ENCODE measurements around the gene KLHL29. TPM values are rescaled to one million over a fixed set of nuclear protein-coding genes. Genes with fewer than 3 reads are reported as not detected.

The KLHL29 gene
- total and polyA plus RNA-seq, 2 donors (not counting 1 experiment from before 2014, with no cell fraction given), result 1.3 to 3.4 TPM

DNA sequence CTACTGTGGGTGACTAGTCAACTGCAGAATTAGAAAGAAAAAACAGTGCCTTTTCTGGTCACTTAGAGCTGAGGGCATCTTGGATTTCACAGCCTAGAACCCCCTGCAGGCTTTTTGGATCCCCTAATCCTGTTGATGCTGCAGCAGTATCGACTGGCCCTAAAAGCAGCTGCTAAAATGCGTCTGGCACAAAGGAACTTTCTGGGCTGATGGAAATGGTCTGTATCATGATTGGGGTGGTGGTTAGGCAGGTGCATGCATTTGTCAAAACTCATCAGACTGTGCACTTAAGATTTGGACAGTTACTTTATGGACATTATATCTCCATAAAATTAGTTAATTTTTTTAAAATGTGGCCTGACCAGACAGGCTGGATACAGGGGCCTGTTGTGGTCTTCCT, 149.8 kb downstream of the KLHL29 start:
- POLR2A ChIA-PET, result no interaction called here
- Mint-ChIP-seq H3K4me1 (peaks cover 22% of the 10 kb centered on the region), H3K4me3 (no peak overlapping the region), H3K27me3 (no peaks in the 10 kb centered on the region), H3K9me3 (ENCODE audit: insufficient read depth) (no peaks in the 10 kb centered on the region), H3K27ac (no peak overlapping the region)
- Histone ChIP-seq H3K27me3 (replicated peaks in 1 of 4; ENCODE audit: control extremely low read depth in 1 of 4, control insufficient read depth in 3 of 4, insufficient read depth in 4 of 4, low read length in 3 of 4) (no peaks in the 10 kb centered on the region), H4K20me1 (ENCODE audit: control insufficient read depth, insufficient read depth, low read length, poor library complexity, severe bottlenecking) (no peaks in the 10 kb centered on the region), H3K4me3 (ENCODE audit: control extremely low read depth in 1 of 5, extremely low read depth in 1 of 5, insufficient read depth in 1 of 5, low read depth in 2 of 5, low read length in 4 of 5) (no peak overlapping the region), H3K9ac (ENCODE audit: low read length) (no peak overlapping the region), H3K36me3 (replicated peaks in 1 of 2; ENCODE audit: control extremely low read depth in 1 of 2, control insufficient read depth in 1 of 2, extremely low read depth in 1 of 2, insufficient read depth in 2 of 2, low read length in 1 of 2) (no peaks in the 10 kb centered on the region), H2AFZ (ENCODE audit: insufficient read depth, low read depth, low read length, poor library complexity, severe bottlenecking) (no peak overlapping the region), H3K4me2 (replicated peaks; ENCODE audit: low read depth, low read length, poor library complexity, severe bottlenecking) (no peak overlapping the region), H3K4me1 (ENCODE audit: control insufficient read depth in 2 of 2, insufficient read depth in 2 of 2, low read length in 2 of 2) (peaks cover 15 to 18% of the 10 kb centered on the region in 2 donors), H3K27ac (ENCODE audit: low read length in 2 of 2) (no peak overlapping the region), H3K79me2 (ENCODE audit: control insufficient read depth, insufficient read depth, low read length) (no peaks in the 10 kb centered on the region), H3K9me3 (ENCODE audit: control extremely low read depth in 1 of 3, control insufficient read depth in 2 of 3, insufficient read depth in 1 of 3, low read length in 2 of 3) (peaks cover 0 to 2% (median 0%) of the 10 kb centered on the region in 3 donors)
- no peak for ATAC-seq (ENCODE audit: low read depth)
- no peak for DNase-seq
- 85% methylated on average over 2 of the region's 2 CpGs for WGBS (ENCODE audit: insufficient coverage)
- intact Hi-C loops (cut with micrococcal nuclease), result no loop called here
- CTCF ChIA-PET, result no interaction called here
- TF ChIP-seq, protein P1, sequence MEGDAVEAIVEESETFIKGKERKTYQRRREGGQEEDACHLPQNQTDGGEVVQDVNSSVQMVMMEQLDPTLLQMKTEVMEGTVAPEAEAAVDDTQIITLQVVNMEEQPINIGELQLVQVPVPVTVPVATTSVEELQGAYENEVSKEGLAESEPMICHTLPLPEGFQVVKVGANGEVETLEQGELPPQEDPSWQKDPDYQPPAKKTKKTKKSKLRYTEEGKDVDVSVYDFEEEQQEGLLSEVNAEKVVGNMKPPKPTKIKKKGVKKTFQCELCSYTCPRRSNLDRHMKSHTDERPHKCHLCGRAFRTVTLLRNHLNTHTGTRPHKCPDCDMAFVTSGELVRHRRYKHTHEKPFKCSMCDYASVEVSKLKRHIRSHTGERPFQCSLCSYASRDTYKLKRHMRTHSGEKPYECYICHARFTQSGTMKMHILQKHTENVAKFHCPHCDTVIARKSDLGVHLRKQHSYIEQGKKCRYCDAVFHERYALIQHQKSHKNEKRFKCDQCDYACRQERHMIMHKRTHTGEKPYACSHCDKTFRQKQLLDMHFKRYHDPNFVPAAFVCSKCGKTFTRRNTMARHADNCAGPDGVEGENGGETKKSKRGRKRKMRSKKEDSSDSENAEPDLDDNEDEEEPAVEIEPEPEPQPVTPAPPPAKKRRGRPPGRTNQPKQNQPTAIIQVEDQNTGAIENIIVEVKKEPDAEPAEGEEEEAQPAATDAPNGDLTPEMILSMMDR (IDR thresholded peaks at IDR 0.05), result no peak
- no peak for TF ChIP-seq EZH2 (IDR thresholded peaks at IDR 0.05; ENCODE audit: borderline replicate concordance, insufficient read depth, low read depth, low read length, poor library complexity, severe bottlenecking)

DNA sequence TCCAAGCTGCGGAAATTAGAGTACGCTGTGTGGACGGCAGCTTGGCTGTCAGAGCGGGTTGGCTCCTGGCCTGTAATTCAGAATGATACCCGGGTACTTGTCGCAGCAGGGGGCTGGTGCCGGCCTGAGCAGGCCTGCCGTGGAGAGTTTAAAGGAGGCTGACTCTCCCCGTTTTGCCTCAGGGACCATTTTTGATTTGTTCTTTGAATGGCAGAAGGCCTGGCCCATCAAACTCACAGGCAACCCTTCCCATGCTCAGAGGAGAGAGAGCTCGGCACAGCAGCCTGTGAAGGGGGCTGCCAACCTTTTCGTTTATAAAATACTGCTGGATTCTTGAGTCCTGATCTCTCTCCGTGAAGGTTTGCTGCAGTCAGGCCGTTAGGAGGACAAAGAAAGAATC, 151.3 kb downstream of the KLHL29 start:
- no peaks in the 10 kb centered on the region for H3K9me3 Mint-ChIP-seq (ENCODE audit: insufficient read depth)
- WGBS (ENCODE audit: insufficient coverage), result 92% methylated on average over 13 of the region's 13 CpGs
- peaks cover 0 to 2% (median 0%) of the 10 kb centered on the region in 3 donors for H3K9me3 ChIP-seq (ENCODE audit: control extremely low read depth in 1 of 3, control insufficient read depth in 2 of 3, insufficient read depth in 1 of 3, low read length in 2 of 3)
- no peaks in the 10 kb centered on the region for H3K27me3 ChIP-seq (replicated peaks in 1 of 4; ENCODE audit: control extremely low read depth in 1 of 4, control insufficient read depth in 3 of 4, insufficient read depth in 4 of 4, low read length in 3 of 4)
- DNase-seq (no peak), ATAC-seq (ENCODE audit: low read depth) (no peak)
- H3K4me3 ChIP-seq (ENCODE audit: control extremely low read depth in 1 of 5, extremely low read depth in 1 of 5, insufficient read depth in 1 of 5, low read depth in 2 of 5, low read length in 4 of 5), result no peak overlapping the region
- H3K36me3 ChIP-seq (replicated peaks in 1 of 2; ENCODE audit: control extremely low read depth in 1 of 2, control insufficient read depth in 1 of 2, extremely low read depth in 1 of 2, insufficient read depth in 2 of 2, low read length in 1 of 2), result no peaks in the 10 kb centered on the region
- ChIA-PET CTCF (no interaction called here), POLR2A (no interaction called here)
- H3K4me1 Mint-ChIP-seq, result peaks cover 22% of the 10 kb centered on the region
- intact Hi-C loops (cut with micrococcal nuclease), result no loop called here
- H3K9ac ChIP-seq (ENCODE audit: low read length), result no peak overlapping the region
- H3K4me2 ChIP-seq (replicated peaks; ENCODE audit: low read depth, low read length, poor library complexity, severe bottlenecking), result no peak overlapping the region
- H3K4me3 Mint-ChIP-seq, result no peak overlapping the region
- no peaks in the 10 kb centered on the region for H3K79me2 ChIP-seq (ENCODE audit: control insufficient read depth, insufficient read depth, low read length)
- peaks cover 15 to 18% of the 10 kb centered on the region in 2 donors for H3K4me1 ChIP-seq (ENCODE audit: control insufficient read depth in 2 of 2, insufficient read depth in 2 of 2, low read length in 2 of 2)
- TF ChIP-seq EZH2 (IDR thresholded peaks at IDR 0.05; ENCODE audit: borderline replicate concordance, insufficient read depth, low read depth, low read length, poor library complexity, severe bottlenecking), result no peak
- TF ChIP-seq, protein P1 (IDR thresholded peaks at IDR 0.05), result no peak
- no peak overlapping the region for H2AFZ ChIP-seq (ENCODE audit: insufficient read depth, low read depth, low read length, poor library complexity, severe bottlenecking)
- H3K27ac ChIP-seq (ENCODE audit: low read length in 2 of 2), result no peak overlapping the region
- no peaks in the 10 kb centered on the region for H3K27me3 Mint-ChIP-seq
- H3K27ac Mint-ChIP-seq, result no peak overlapping the region
- no peaks in the 10 kb centered on the region for H4K20me1 ChIP-seq (ENCODE audit: control insufficient read depth, insufficient read depth, low read length, poor library complexity, severe bottlenecking)

All from B cell (primary cell).